SJCRH30 (cell line): Measurements from ENCODE around the gene GAA. TPM values are rescaled to one million over a fixed set of nuclear protein-coding genes. Genes with fewer than 3 reads are reported as not detected.

Experiments used
- total RNA-seq: library from RNA; depleted of rRNA; stranded (reverse); fragments of >200 nt; shearing (Covaris generic); gene quantifications from 2 replicates; pipeline ENCODE4 v1.2.3, GENCODE V29; 2014; rRNA removed

GAA gene
- total RNA-seq, 1 experiment from 2014 or later, result 23.1 TPM

Other genes with a start within 250 kb of the GAA start
- 60.6 and 61.6 TPM in 2 replicates for gene TBC1D16, start 65.7 kb upstream of the GAA start, total RNA-seq
- gene CCDC40, start 64.9 kb upstream of the GAA start, total RNA-seq, result 8.8 and 11.3 TPM in 2 replicates
- 362 and 371 TPM in 2 replicates for gene EIF4A3, start 45.5 kb downstream of the GAA start, total RNA-seq
- gene CARD14, start 68.4 kb downstream of the GAA start, total RNA-seq, result 0.32 and 0.33 TPM in 2 replicates
- 18.3 and 19.3 TPM in 2 replicates for gene SGSH, start 118.8 kb downstream of the GAA start, total RNA-seq
- gene SLC26A11, start 118.8 kb downstream of the GAA start, total RNA-seq, result 8.6 and 14.7 TPM in 2 replicates
- 12.2 and 13.0 TPM in 2 replicates for gene RNF213, start 159.3 kb downstream of the GAA start, total RNA-seq